Rectal smooth muscle tissue (tissue), 1 donor: ENCODE measurements around the gene MCIDAS.

Experiments
- H3K27ac ChIP-seq: one replicate; pipeline ENCODE4 v1.7.0; 2013; ENCODE audit warnings: low read depth, low read length, inconsistent platforms
- H3K27me3 ChIP-seq: one replicate; pipeline ENCODE4 v1.7.0; 2013; ENCODE audit warnings: low read length; ENCODE audit not compliant: control insufficient read depth, insufficient read depth
- H3K36me3 ChIP-seq: one replicate; pipeline ENCODE4 v1.7.0; 2013; ENCODE audit warnings: low read length; ENCODE audit not compliant: control insufficient read depth, insufficient read depth
- H3K4me1 ChIP-seq: one replicate; pipeline ENCODE4 v1.7.0; 2013; ENCODE audit warnings: low read length; ENCODE audit not compliant: control insufficient read depth, insufficient read depth
- H3K4me3 ChIP-seq: one replicate; pipeline ENCODE4 v1.7.0; 2013; ENCODE audit warnings: low read length
- H3K9ac ChIP-seq: one replicate; pipeline ENCODE4 v1.7.0; 2013; ENCODE audit warnings: low read length

MCIDAS gene

GRCh38 chr5:55231029-55231918 is 4.2 kb upstream of the MCIDAS start:
- H3K27me3 ChIP-seq: peaks cover 58% of the 10 kb centered on the region
- no peak overlapping the region for H3K9ac ChIP-seq
- H3K4me3 ChIP-seq: peak overlapping the region; percentile 49
- H3K4me1 ChIP-seq: peaks cover 8% of the 10 kb centered on the region
- no peaks in the 10 kb centered on the region for H3K36me3 ChIP-seq
- no peak overlapping the region for H3K27ac ChIP-seq

GRCh38 chr5:55230086-55230629 is 3.0 kb upstream of the MCIDAS start:
- no peaks in the 10 kb centered on the region for H3K36me3 ChIP-seq
- peaks cover 68% of the 10 kb centered on the region for H3K27me3 ChIP-seq
- H3K9ac ChIP-seq: no peak overlapping the region
- H3K4me1 ChIP-seq: peaks cover 8% of the 10 kb centered on the region
- no peak overlapping the region for H3K4me3 ChIP-seq
- no peak overlapping the region for H3K27ac ChIP-seq

GRCh38 chr5:55227664-55228430 is 732 bp upstream of the MCIDAS start:
- Histone ChIP-seq H3K36me3 (no peaks in the 10 kb centered on the region), H3K4me1 (peaks cover 8% of the 10 kb centered on the region), H3K27me3 (peaks cover 78% of the 10 kb centered on the region), H3K9ac (no peak overlapping the region), H3K4me3 (peak overlapping the region; percentile 52), H3K27ac (no peak overlapping the region)

- Histone ChIP-seq H3K36me3 (no peaks in the 10 kb centered on the region), H3K9ac (no peak overlapping the region), H3K4me1 (peaks cover 6% of the 10 kb centered on the region), H3K27me3 (peaks cover 72% of the 10 kb centered on the region), H3K27ac (no peak overlapping the region), H3K4me3 (peak overlapping the region; percentile 30)
These were observed 835 bp downstream of the MCIDAS start for GRCh38 chr5:55226027-55226933.

GRCh38 chr5:55225346-55225745 is 1.8 kb downstream of the MCIDAS start:
- Histone ChIP-seq H3K36me3 (no peaks in the 10 kb centered on the region), H3K9ac (no peak overlapping the region), H3K27ac (no peak overlapping the region), H3K4me1 (peaks cover 2% of the 10 kb centered on the region), H3K4me3 (no peak overlapping the region), H3K27me3 (peaks cover 68% of the 10 kb centered on the region)

- H3K36me3 ChIP-seq: no peaks in the 10 kb centered on the region
- no peak overlapping the region for H3K9ac ChIP-seq
- no peak overlapping the region for H3K27ac ChIP-seq
- H3K4me1 ChIP-seq: peaks cover 2% of the 10 kb centered on the region
- no peak overlapping the region for H3K4me3 ChIP-seq
- H3K27me3 ChIP-seq: peaks cover 60% of the 10 kb centered on the region
These were observed 3.3 kb downstream of the MCIDAS start for GRCh38 chr5:55223812-55224240.

- Histone ChIP-seq H3K27ac (no peak overlapping the region), H3K36me3 (no peaks in the 10 kb centered on the region), H3K9ac (no peak overlapping the region), H3K27me3 (peaks cover 56% of the 10 kb centered on the region), H3K4me1 (peaks cover 2% of the 10 kb centered on the region), H3K4me3 (peak overlapping the region; percentile 12)
These were observed 3.9 kb downstream of the MCIDAS start for GRCh38 chr5:55222985-55223811.

- no peaks in the 10 kb centered on the region for H3K4me1 ChIP-seq
- H3K36me3 ChIP-seq: no peaks in the 10 kb centered on the region
- H3K27ac ChIP-seq: no peak overlapping the region
- no peak overlapping the region for H3K9ac ChIP-seq
- H3K4me3 ChIP-seq: no peak overlapping the region
- H3K27me3 ChIP-seq: peaks cover 51% of the 10 kb centered on the region
These were observed 4.8 kb downstream of the MCIDAS start for GRCh38 chr5:55222092-55222984.

- H3K4me1 ChIP-seq: no peaks in the 10 kb centered on the region
- no peaks in the 10 kb centered on the region for H3K36me3 ChIP-seq
- H3K9ac ChIP-seq: no peak overlapping the region
- peak overlapping the region; percentile 57 for H3K4me3 ChIP-seq
- H3K27me3 ChIP-seq: peaks cover 35% of the 10 kb centered on the region
- no peak overlapping the region for H3K27ac ChIP-seq
These were observed 6.5 kb downstream of the MCIDAS start for GRCh38 chr5:55220433-55221185.

GRCh38 chr5:55219770-55220169 is 7.3 kb downstream of the MCIDAS start:
- Histone ChIP-seq H3K4me1 (no peaks in the 10 kb centered on the region), H3K4me3 (no peak overlapping the region), H3K9ac (no peak overlapping the region), H3K36me3 (no peaks in the 10 kb centered on the region), H3K27ac (no peak overlapping the region), H3K27me3 (peaks cover 28% of the 10 kb centered on the region)
